ENCODE data around the gene NLGN1.

- TF ChIP-seq KAT8 (IDR thresholded peaks at IDR 0.05; ENCODE audit: low read depth) (no peak), TCF7L2 (IDR thresholded peaks at IDR 0.05; ENCODE audit: low read depth, low read length) (no peak), HNRNPK (IDR thresholded peaks at IDR 0.05; ENCODE audit: low read depth, low read length, poor library complexity, severe bottlenecking) (no peak), CBX5 (IDR thresholded peaks at IDR 0.05; ENCODE audit: borderline replicate concordance, low read depth) (no peak), NRF1 (conservative IDR thresholded peaks at IDR 0.05 in 1 of 2, IDR thresholded peaks at IDR 0.05 in 1 of 2) (no peak), CREM (IDR thresholded peaks at IDR 0.05; ENCODE audit: low read depth) (no peak), BCL6 (CRISPR knock-in tag; IDR thresholded peaks at IDR 0.05) (no peak)
- TF ChIP-seq, protein P1, sequence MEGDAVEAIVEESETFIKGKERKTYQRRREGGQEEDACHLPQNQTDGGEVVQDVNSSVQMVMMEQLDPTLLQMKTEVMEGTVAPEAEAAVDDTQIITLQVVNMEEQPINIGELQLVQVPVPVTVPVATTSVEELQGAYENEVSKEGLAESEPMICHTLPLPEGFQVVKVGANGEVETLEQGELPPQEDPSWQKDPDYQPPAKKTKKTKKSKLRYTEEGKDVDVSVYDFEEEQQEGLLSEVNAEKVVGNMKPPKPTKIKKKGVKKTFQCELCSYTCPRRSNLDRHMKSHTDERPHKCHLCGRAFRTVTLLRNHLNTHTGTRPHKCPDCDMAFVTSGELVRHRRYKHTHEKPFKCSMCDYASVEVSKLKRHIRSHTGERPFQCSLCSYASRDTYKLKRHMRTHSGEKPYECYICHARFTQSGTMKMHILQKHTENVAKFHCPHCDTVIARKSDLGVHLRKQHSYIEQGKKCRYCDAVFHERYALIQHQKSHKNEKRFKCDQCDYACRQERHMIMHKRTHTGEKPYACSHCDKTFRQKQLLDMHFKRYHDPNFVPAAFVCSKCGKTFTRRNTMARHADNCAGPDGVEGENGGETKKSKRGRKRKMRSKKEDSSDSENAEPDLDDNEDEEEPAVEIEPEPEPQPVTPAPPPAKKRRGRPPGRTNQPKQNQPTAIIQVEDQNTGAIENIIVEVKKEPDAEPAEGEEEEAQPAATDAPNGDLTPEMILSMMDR (IDR thresholded peaks at IDR 0.05 in 2 of 3, conservative IDR thresholded peaks at IDR 0.05 in 1 of 3; ENCODE audit: insufficient read depth in 2 of 3, low read depth in 1 of 3, low read length in 3 of 3) = no peak
These were observed 793.8 kb downstream of the NLGN1 start for GRCh38 chr3:174191380-174191779.
